ENCODE data around the gene UBTFL1. TPM values are rescaled to one million over a fixed set of nuclear protein-coding genes. Genes with fewer than 3 reads are reported as not detected.
A peak's percentile ranks its signal among the peaks of the same experiment; 100 is the strongest.

Gene UBTFL1
- total RNA-seq, 2 experiments from 2014 or later = not detected

- intact Hi-C loops (cut with micrococcal nuclease) = no loop called here
- CTCF ChIA-PET = no interaction called here
- DNase-seq = no peak
- Mint-ChIP-seq H3K27me3 (peaks cover 45% of the 10 kb centered on the region), H3K9me3 (no peaks in the 10 kb centered on the region), H3K4me3 (peak overlapping the region; percentile 9), H3K36me3 (no peaks in the 10 kb centered on the region), H3K27ac (no peak overlapping the region), H3K4me1 (ENCODE audit: low read depth) (peaks cover 14% of the 10 kb centered on the region)
- POLR2A ChIA-PET = no interaction called here
Measured at GRCh38 chr11:90133560-90134477, 48.1 kb downstream of the UBTFL1 start.

GRCh38 chr11:90134478-90135003 is 48.8 kb downstream of the UBTFL1 start, which contains the start of gene NAALAD2:
Gene NAALAD2 (plus strand): TSS chr11:90134663. CDS start chr11:90134759, 96 bp downstream.
- Mint-ChIP-seq H3K4me3 (peak within 1 kb of the TSS; percentile 9), H3K4me1 (ENCODE audit: low read depth) (peaks cover 14% of the 10 kb centered on the region), H3K36me3 (no peaks in the 10 kb centered on the region), H3K27me3 (peaks cover 46% of the 10 kb centered on the region), H3K27ac (no peak within 1 kb of the TSS), H3K9me3 (no peaks in the 10 kb centered on the region)
- intact Hi-C loops (cut with micrococcal nuclease) = no loop called here
- ChIA-PET POLR2A (no interaction called here), CTCF (no interaction called here)
- DNase-seq = peak; percentile 15

GRCh38 chr11:90135016-90135415 is 49.3 kb downstream of the UBTFL1 start:
- intact Hi-C loops (cut with micrococcal nuclease) = no loop called here
- no peak overlapping the region for H3K27ac Mint-ChIP-seq
- no peak for DNase-seq
- no peaks in the 10 kb centered on the region for H3K36me3 Mint-ChIP-seq
- H3K9me3 Mint-ChIP-seq = no peaks in the 10 kb centered on the region
- H3K4me3 Mint-ChIP-seq = peak overlapping the region; percentile 9
- ChIA-PET CTCF (no interaction called here), POLR2A (no interaction called here)
- peaks cover 48% of the 10 kb centered on the region for H3K27me3 Mint-ChIP-seq
- H3K4me1 Mint-ChIP-seq (ENCODE audit: low read depth) = peaks cover 14% of the 10 kb centered on the region

Other genes with a start within 250 kb of the UBTFL1 start
- gene TRIM64B, start 207.5 kb upstream of the UBTFL1 start, total RNA-seq = not detected
- not detected for gene TRIM49D1, start 163.7 kb upstream of the UBTFL1 start, total RNA-seq
- gene TRIM49D2, start 161.9 kb upstream of the UBTFL1 start, total RNA-seq = not detected
- gene TRIM64, start 119.9 kb upstream of the UBTFL1 start, total RNA-seq = not detected
- not detected for gene TRIM49C, start 54.8 kb upstream of the UBTFL1 start, total RNA-seq
- gene NAALAD2, start 48.7 kb downstream of the UBTFL1 start, total RNA-seq = not detected
- 10 to 100 TPM; 62.6 to 71.0 TPM for gene CHORDC1, start 137.1 kb downstream of the UBTFL1 start, total RNA-seq

Data from activated CD4-positive, alpha-beta memory T cell treated with anti-CD3 and anti-CD28 coated beads for 36 hours (primary cell).